Measurements from ENCODE around the gene MGP.

DNA sequence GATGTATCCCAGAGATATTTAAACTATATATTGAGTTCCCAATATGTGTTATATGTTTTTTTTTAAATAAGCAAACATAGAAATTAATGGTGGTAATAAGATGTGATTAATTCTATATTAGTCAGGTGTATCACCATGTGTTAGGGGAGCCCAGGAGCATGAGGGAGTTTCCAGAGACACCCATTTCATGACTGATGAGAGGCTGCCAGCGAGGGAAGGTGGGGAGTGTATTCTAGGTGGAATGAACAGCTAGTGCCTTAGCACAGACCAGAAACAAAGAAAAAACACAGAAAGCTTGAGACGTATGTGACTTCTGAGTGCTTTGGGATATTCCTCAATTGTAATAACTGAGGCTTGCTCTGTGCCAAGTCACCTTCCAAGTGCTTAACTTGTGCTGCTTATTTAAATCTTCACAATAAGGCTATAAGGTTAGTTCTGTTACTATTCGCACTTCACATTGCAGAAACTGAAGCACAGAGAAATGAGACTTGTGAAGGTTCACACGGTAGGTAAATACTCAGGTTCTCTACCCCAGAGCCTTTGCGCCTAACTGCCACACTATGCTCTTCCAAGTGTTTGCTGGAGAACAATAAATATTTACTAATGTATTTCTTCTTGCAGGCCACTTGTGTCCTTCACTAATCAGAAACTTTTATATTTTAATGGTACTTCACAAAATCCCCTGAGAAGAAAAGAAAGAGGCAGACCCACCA lies 17.9 kb upstream of the MGP start:
- TF ChIP-seq, protein P1, sequence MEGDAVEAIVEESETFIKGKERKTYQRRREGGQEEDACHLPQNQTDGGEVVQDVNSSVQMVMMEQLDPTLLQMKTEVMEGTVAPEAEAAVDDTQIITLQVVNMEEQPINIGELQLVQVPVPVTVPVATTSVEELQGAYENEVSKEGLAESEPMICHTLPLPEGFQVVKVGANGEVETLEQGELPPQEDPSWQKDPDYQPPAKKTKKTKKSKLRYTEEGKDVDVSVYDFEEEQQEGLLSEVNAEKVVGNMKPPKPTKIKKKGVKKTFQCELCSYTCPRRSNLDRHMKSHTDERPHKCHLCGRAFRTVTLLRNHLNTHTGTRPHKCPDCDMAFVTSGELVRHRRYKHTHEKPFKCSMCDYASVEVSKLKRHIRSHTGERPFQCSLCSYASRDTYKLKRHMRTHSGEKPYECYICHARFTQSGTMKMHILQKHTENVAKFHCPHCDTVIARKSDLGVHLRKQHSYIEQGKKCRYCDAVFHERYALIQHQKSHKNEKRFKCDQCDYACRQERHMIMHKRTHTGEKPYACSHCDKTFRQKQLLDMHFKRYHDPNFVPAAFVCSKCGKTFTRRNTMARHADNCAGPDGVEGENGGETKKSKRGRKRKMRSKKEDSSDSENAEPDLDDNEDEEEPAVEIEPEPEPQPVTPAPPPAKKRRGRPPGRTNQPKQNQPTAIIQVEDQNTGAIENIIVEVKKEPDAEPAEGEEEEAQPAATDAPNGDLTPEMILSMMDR (IDR thresholded peaks at IDR 0.05), result no peak
- TF ChIP-seq POLR2A (IDR thresholded peaks at IDR 0.05; ENCODE audit: low read depth), result no peak

All from esophagus muscularis mucosa (tissue), 3 donors.